GM10248 (cell line): Measurements from ENCODE around the gene STXBP4.

ENCODE experiments used
- CTCF ChIA-PET: fragments of 300-600 bp; sonication (Branson Sonifier 250); formaldehyde crosslinking; extraction: SDS; loops from one replicate; lab custom pipeline; 2021; ENCODE audit warnings: antibody characterized with exemption; lab: Yijun Ruan, JAX
- POLR2A ChIA-PET: fragments of 350-650 bp; sonication (Branson Sonifier 250); formaldehyde crosslinking; extraction: SDS; loops from one replicate; lab custom pipeline; 2020; ENCODE audit warnings: antibody characterized with exemption; lab: Yijun Ruan, JAX
- DNase-seq: peaks from one replicate; pipeline ENCODE4 v3.0.0; 2012; ENCODE audit errors: extremely low spot score
- TF ChIP-seq, protein P1 (sequence below): IDR thresholded peaks from 2 replicates; pipeline ENCODE4 v1.5.1; 2012; ENCODE audit warnings: mild to moderate bottlenecking, low read depth; ENCODE audit errors: extremely low read depth, missing control alignments, control extremely low read depth

Gene STXBP4

DNA sequence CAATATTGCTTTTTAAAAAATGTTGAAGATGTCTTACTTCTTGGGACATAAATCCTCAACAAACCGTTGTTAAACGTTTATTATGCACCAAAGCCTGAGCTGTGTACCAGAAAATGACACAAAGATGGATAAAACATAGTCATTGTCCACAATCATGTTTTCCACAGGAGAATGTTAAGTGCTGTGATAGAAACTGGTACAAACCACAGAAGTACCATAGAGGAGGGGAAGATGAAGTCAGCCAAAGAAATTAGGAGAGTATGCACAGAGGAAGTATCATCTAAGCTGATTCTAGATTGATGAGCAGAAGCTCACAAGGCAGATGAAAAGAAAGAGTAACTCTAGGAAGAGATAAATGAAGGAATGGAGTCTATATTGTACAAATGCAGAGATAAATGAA, 153.5 kb downstream of the STXBP4 start:
- POLR2A ChIA-PET = no interaction called here
- TF ChIP-seq, protein P1, sequence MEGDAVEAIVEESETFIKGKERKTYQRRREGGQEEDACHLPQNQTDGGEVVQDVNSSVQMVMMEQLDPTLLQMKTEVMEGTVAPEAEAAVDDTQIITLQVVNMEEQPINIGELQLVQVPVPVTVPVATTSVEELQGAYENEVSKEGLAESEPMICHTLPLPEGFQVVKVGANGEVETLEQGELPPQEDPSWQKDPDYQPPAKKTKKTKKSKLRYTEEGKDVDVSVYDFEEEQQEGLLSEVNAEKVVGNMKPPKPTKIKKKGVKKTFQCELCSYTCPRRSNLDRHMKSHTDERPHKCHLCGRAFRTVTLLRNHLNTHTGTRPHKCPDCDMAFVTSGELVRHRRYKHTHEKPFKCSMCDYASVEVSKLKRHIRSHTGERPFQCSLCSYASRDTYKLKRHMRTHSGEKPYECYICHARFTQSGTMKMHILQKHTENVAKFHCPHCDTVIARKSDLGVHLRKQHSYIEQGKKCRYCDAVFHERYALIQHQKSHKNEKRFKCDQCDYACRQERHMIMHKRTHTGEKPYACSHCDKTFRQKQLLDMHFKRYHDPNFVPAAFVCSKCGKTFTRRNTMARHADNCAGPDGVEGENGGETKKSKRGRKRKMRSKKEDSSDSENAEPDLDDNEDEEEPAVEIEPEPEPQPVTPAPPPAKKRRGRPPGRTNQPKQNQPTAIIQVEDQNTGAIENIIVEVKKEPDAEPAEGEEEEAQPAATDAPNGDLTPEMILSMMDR = no peak
- CTCF ChIA-PET = no interaction called here
- no peak for DNase-seq

DNA sequence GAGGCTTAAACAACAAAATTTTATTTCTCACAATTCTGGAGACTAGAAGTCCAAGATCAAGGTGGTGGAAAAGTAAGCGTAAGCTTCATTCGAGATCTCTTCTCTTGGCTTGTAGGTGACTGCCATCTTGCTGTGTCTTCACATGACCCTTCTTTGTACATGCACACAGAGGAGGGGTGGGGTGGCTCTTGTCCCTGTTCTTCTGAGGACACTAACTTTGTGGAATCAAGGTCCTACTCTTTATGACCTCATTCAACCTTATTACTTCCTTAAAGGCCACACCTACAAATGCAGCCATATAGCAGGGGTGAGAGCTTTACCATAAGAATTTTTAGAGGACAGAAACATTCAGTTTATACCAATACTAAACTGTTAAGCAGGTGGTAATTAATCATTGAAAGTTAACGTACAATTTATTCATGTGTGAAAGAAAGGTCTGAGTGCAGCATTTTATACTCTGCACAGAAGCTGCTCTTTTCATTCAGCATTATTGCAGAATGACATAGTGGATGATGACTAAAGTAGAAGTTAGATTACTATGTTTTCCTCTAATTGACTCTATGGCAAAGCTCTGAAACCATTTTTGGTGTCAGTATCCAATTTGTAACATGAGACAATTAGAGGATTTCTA, 156.3 kb downstream of the STXBP4 start:
- TF ChIP-seq, protein P1 = no peak
- CTCF ChIA-PET = interaction anchor here (1.5 kb wide), 1 partner anchor 8 kb away, joined by 4 read pairs; no protein-coding TSS in a partner anchor
- DNase-seq = no peak
- POLR2A ChIA-PET = no interaction called here

DNA sequence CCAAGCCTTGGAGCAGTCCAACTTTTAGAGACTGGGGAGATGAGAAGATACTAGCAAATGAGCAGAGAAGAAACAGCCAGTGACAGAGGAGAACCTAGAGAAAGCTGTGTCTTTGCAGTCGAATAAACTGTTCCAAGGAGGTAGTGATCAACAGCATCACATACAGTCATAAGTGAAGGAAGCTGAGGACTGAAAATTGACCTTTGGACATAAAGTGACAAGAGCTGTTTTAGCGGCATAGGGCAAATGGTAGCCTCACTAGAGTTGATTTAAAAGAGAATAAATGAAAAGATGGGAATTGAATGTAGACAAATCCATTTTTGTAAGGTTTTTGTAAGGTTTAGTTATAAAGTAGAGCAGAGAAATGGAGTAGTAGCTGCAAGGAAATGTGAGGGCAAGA, 165.0 kb downstream of the STXBP4 start:
- CTCF ChIA-PET = interaction anchor here (0.8 to 2.4 kb wide), 4 partner anchors 9 to 27 kb away, joined by 3 to 12 read pairs (median 4); no protein-coding TSS in a partner anchor
- POLR2A ChIA-PET = no interaction called here
- DNase-seq = no peak
- TF ChIP-seq, protein P1 = no peak

DNA sequence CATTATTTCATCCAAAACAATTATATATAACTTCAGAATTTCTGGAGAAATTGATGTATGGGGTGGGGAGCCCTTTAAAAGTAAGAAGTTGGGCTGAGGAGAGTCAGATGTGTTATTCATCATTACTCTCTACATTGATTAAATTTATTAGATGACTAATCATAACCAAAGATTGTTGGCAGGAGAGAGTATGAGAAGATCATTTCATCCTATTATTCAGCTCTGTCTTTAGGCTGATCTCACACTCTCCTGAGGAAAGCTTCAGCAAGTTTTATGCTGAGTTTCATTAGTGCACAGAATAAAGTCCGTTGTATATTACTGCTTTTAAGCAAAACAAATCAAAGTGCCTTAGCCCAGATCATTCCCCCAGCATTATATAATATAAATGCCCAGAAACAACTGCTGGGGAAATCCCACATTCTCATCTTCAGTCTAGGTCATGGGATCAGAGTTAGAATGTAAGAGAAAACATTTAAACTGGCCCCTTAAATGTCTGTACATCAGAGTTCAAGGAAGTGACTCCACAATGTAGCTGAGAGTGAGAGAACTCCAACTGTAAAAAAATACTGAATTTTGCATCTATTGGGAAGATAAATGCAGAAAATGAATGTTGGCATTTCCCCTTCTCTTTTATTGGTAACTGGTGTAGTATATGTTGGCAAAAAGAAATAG, 166.1 kb downstream of the STXBP4 start:
- ChIA-PET POLR2A (no interaction called here), CTCF (interaction anchor here (0.8 to 2.4 kb wide), 3 partner anchors 9 to 28 kb away, joined by 3 to 12 read pairs (median 3); no protein-coding TSS in a partner anchor)
- TF ChIP-seq, protein P1 = no peak

DNA sequence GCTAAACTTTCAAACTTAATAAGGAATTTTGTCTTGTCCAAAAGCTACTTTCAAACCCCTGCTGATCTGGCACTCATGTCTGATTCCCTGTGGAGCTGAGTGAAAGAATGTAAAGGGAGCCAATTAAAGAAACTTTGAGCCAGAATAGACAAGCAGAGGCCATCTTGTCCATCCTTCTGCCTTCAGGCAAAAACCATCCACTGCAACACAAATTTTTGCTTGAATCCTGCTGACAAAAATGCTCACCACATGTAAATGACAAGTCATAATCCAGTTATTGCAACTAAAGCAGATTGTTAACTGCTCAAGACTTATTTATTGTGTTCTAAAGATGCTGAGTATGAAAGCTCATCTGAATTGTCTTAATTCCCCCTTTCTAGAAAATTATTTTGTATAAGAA, 172.2 kb downstream of the STXBP4 start:
- CTCF ChIA-PET = interaction anchor here (1.3 kb wide), 1 partner anchor 37 kb away, joined by 3 read pairs; no protein-coding TSS in a partner anchor
- DNase-seq = no peak
- TF ChIP-seq, protein P1 = no peak
- POLR2A ChIA-PET = no interaction called here

More for the DNA sequence above, 166.1 kb downstream of the STXBP4 start:
- DNase-seq = no peak

DNA sequence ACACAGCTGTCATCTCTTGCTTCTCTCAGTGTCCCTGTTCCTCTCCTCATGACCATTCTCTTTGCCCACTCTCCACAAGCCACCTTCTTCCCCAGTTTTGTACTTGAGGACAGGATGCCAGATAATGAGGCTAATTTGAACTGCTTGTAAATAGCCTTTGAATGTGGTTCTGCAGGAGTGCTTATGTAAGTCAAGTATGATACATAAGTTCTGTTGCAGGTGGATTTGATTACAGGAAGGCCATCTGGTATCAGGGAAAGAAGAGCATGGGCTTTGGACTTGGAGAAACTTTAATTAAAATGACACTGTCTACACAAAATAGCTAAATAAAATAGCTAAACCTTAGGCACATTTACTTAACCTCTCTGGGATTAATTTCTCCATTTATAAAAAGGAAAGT, 176.0 kb downstream of the STXBP4 start:
- ChIA-PET CTCF (interaction anchor here (2.1 kb wide), 1 partner anchor 10 kb away, joined by 12 read pairs; no protein-coding TSS in a partner anchor), POLR2A (no interaction called here)
- TF ChIP-seq, protein P1 = no peak
- no peak for DNase-seq
